HG02943 (cell line): Measurements from ENCODE around the gene PPP2R2D.
"Not testable (repeated sequence)": the region's sequence is repeated elsewhere in the genome, so short reads cannot be mapped to it uniquely, and the experiment has no call there.

ENCODE experiments used
- ATAC-seq: cut with Tn5 transposase; IDR thresholded peaks from one replicate; pipeline ENCODE4 v1.9.1; 2021; ENCODE audit warnings: mild to moderate bottlenecking, low read depth, moderate library complexity; ENCODE audit not compliant: unreplicated experiment

PPP2R2D gene

DNA sequence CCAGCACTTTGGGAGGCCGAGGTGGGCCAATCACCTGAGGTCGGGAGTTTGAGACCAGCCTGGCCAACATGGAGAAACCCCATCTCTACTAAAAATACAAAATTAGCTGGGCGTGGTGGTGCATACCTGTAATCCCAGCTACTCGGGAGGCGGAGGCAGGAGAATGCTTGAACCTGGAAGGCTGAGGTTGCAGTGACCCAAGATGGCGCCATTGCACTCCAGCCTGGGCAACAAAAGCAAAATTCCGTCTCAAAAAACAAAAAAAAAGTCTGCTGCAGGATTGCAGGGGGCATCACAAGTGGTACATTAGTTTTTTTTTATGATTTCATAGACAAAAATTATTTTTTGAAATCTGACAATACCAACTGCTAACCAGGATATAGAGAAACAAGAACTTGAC lies 86.0 kb downstream of the PPP2R2D start:
- not testable (repeated sequence) for ATAC-seq

GRCh38 chr10:131987301-131987700 lies 86.5 kb downstream of the PPP2R2D start:
- ATAC-seq = not testable (repeated sequence)

- ATAC-seq = not testable (repeated sequence)
These were observed 87.0 kb downstream of the PPP2R2D start for GRCh38 chr10:131987786-131988185.

- ATAC-seq = no peak
These were observed 90.9 kb downstream of the PPP2R2D start for GRCh38 chr10:131991726-131992125.

- ATAC-seq = no peak
These were observed 92.5 kb downstream of the PPP2R2D start for GRCh38 chr10:131993275-131993674.

GRCh38 chr10:131994435-131994834 lies 93.6 kb downstream of the PPP2R2D start:
- ATAC-seq = no peak

DNA sequence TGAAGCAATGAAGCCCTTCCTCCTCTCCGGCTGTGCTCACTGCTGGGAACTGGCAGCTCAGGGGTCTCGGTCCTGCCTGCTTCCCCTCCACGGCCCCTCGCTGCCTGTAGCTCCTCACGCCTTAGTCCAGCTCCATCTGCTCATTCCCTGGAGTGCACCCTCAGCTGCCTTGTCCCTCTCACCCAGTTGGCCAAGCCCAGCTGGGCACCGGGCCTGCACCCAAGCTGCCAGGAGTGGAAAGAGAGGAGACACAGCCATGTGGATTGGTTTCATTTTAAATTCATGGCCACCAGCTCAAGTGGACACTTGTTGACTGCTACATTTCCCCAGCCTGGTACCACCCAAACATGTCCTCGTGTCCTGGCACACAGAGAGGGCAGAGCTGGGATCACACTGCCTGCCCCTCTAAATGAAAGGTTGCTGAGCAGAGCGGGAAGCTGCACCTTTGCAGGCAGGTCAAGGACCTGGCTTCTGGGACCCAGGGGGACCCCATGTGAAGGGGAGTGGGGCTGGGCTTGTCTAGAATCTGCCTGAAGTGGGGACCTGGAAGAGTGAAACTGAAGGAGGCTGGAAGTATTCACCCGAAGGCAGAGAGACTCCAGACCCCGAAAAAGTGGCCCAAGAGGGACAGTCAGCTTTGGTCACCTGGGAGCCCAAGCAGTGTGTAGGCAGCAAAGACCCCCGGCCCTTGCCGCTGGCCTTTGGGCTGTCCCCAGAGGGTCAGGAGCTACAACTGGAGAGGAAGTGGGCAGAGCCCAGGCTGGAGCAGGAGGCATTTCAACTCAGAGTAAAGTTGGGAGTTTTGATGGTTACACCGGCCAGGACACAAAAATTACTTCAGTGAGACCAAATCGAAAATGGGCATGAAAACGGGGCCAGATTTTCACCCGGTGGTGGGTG lies 95.9 kb downstream of the PPP2R2D start:
- ATAC-seq = no peak

DNA sequence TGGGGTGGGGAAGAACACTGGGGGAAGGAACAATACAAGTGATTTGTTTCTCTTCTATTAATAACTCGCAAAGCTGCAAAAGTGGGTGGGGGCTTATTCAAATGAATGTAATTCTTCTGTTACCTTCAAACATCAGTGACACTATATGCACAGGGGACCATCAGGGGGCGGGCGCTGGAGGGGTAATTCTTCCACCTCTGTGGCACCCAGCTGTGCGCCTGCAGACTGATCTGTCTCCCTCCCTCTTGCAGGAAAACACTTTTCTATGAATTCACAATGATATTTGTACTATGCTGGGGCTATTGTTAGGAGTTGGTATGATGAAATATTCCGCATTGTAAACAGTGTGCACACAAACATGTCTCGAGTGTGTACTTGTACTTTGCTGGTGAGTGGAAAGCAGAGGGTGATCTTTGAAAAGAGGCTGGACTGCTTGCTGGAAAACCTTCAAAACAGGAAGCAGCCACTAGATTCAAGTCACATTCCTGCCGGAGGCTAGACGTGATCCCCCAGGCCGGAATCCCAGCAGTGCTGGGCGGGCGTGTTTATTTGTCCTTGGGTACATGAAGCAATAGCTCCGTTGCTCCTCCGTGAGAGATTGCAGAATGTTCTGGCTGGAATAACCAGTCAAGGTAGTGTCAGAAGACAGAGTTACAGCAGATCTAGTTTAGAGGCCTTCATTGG lies 96.7 kb downstream of the PPP2R2D start:
- ATAC-seq = no peak

- ATAC-seq = no peak
These were observed 97.4 kb downstream of the PPP2R2D start for GRCh38 chr10:131998050-131998844.

DNA sequence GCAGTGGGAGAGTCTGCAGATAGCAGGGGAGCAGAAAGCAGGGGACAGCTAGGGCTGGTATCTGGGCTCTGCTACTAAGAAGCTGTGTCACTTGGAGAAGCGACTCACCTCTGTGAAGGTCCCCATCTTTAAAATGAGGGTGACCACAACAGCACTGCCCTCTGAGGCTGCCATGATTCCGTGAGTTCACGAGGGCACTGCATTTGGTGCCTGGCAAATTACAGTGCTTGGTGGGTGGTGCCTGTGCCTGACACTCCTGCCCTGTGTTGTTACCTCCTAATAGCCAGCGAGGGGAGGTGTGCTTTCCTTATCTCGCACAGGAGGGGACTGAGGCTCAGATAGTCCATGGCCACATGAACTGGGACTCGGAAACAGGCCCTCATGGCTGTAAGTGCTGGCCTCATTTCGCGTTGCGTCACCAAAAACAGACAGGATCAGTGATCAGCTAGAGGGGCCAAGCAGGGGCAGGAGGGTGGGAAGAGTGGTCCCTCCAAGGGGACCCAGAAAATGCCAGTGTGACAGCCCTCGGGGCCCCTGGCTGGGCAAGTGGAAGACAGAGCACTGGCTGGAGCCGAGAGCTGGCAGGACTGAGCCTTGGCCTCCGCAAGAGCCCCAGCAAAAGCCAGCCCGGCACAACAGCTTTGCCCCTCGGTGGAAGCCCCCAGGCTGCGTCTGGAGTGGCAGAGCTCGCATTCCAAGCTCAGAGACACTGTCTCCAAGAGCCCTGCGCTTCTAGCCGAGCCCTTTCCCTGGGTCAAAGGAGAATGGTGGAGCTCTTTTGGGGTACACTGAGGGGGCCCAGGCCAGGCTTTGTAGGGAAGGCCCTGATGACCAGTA lies 98.3 kb downstream of the PPP2R2D start:
- ATAC-seq = no peak

GRCh38 chr10:132001238-132001972 lies 100.6 kb downstream of the PPP2R2D start:
- no peak for ATAC-seq

DNA sequence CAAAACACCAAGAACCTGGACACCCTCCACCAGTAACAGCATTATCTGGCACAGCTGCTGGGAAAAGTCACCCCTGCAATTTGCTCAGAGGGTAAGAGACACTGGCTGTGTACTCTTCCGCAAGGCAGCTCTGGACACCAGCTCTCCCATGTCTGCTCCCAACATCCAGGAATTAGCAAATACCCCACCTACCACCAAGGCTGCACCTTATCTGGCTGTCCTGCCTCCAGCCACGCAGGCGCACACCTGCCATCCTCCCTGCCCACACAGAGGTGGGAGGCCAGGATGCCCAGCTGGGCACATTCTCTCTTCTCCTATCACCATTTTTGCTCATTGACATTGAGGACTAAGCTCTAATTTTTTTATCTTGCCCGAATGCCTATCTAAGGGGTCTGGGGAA lies 101.2 kb downstream of the PPP2R2D start:
- ATAC-seq = no peak

GRCh38 chr10:132003282-132003924 lies 102.6 kb downstream of the PPP2R2D start:
- no peak for ATAC-seq

- no peak for ATAC-seq
These were observed 103.2 kb downstream of the PPP2R2D start for GRCh38 chr10:132004052-132004451.

GRCh38 chr10:132005147-132005546 lies 104.3 kb downstream of the PPP2R2D start:
- no peak for ATAC-seq

DNA sequence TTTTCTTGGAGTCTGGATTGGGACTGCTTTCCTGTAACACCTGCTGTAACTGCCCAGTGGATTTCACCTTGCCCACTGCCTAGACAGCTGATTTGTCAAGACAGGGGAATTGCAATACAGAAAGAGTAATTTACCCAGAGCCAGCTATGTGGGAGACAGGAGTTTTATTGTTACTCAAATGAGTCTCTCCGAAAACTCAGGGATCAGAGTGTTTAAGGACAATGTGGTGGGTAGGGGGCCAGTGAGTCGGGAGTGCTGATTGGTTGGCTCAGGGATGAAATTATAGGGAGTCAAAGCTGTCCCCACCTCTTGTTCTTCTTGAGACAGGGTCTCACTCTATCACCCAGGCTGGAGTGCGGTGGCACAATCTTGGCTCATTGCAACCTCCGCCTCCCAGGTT lies 106.2 kb downstream of the PPP2R2D start:
- no peak for ATAC-seq

DNA sequence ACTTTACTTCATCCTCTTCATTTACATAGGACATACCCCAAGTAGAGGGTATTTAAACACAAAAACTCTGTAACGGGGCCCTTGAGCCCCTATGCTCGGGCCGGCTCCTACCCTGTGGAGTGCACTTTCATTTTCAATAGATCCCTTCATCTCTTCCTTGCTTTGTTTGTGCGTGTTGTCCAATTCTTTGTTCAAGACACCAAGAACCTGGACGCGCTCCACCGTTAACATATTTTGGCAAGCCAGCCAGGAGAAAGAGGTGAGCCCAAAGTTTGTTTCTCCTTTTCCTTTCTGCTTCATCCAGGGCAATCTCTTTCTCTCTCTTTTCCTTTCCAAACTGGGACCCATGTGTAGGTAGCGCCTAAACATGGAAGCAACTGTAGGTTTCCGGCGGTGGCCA lies 106.9 kb downstream of the PPP2R2D start:
- ATAC-seq = no peak
